Activated CD8-positive, alpha-beta T cell treated with anti-CD3 and anti-CD28 coated beads for 36 hours (primary cell): Measurements from ENCODE around the gene ADPRH. TPM values are rescaled to one million over a fixed set of nuclear protein-coding genes. Genes with fewer than 3 reads are reported as not detected.

Experiments
- ATAC-seq: fragments of 200-7000 bp; cut with Tn5 transposase; one replicate; pipeline ENCODE4 v1.10.0; 2021; ENCODE audit warnings: mild to moderate bottlenecking, moderate library complexity
- CTCF ChIA-PET: fragments of 350-600 bp; sonication (Branson Sonifier 250); formaldehyde crosslinking; loops from one replicate; lab custom pipeline; 2021; ENCODE audit warnings: antibody characterized with exemption; lab: Charles Lee
- POLR2A ChIA-PET: fragments of 350-600 bp; sonication (Branson Sonifier 250); formaldehyde crosslinking; loops from one replicate; lab custom pipeline; 2021; ENCODE audit warnings: antibody characterized with exemption; lab: Charles Lee
- DNase-seq: peaks from one replicate; pipeline ENCODE4 v3.0.0-alpha.2; 2020
- H3K27ac Mint-ChIP-seq: one replicate; pipeline ENCODE4 v1.8.0; 2021; ENCODE audit warnings: mild to moderate bottlenecking, mixed read lengths
- H3K27me3 Mint-ChIP-seq: one replicate; pipeline ENCODE4 v1.8.0; 2021; ENCODE audit warnings: mixed read lengths
- H3K36me3 Mint-ChIP-seq: one replicate; pipeline ENCODE4 v1.8.0; 2021; ENCODE audit warnings: low read depth, mixed read lengths
- H3K4me1 Mint-ChIP-seq: one replicate; pipeline ENCODE4 v1.8.0; 2021; ENCODE audit warnings: low read depth, mixed read lengths
- H3K4me3 Mint-ChIP-seq: one replicate; pipeline ENCODE4 v1.8.0; 2021; ENCODE audit warnings: mild to moderate bottlenecking, moderate library complexity, mixed read lengths
- H3K9me3 Mint-ChIP-seq: one replicate; pipeline ENCODE4 v1.8.0; 2021; ENCODE audit warnings: mixed read lengths
- CTCF ChIP-seq: fragments of 200-600 bp; IDR thresholded peaks from one replicate; pipeline ENCODE4 v1.8.0; 2022; ENCODE audit warnings: antibody characterized with exemption, mild to moderate bottlenecking
- intact Hi-C: fragments of 100-400 bp; cut with micrococcal nuclease; formaldehyde crosslinking; loops from one replicate; pipeline ENCODE4 v1.10.0; 2022
- total RNA-seq, 2 experiments: library from RNA; stranded (reverse); gene quantifications; one replicate each; pipeline ENCODE4 v1.2.3, GENCODE V29; 2021

Gene ADPRH
- total RNA-seq, 2 experiments from 2014 or later: 5.7 to 5.9 TPM

- ATAC-seq: no peak
- DNase-seq: no peak
- Mint-ChIP-seq H3K9me3 (no peaks in the 10 kb centered on the region), H3K27me3 (peaks cover 10% of the 10 kb centered on the region), H3K4me3 (no peak overlapping the region), H3K27ac (no peak overlapping the region), H3K36me3 (no peaks in the 10 kb centered on the region), H3K4me1 (peaks cover 18% of the 10 kb centered on the region)
- TF ChIP-seq CTCF: no peak
- intact Hi-C loops: no loop called here
- ChIA-PET CTCF (no interaction called here), POLR2A (interaction anchor here (0.8 kb wide), 1 partner anchor 65 kb away, joined by 3 read pairs; no protein-coding TSS in a partner anchor)
These were observed 52.9 kb downstream of the ADPRH start for GRCh38 chr3:119632216-119632615.

GRCh38 chr3:119632829-119633228 lies 53.5 kb downstream of the ADPRH start:
- no peak overlapping the region for H3K4me3 Mint-ChIP-seq
- H3K27ac Mint-ChIP-seq: no peak overlapping the region
- intact Hi-C loops: no loop called here

GRCh38 chr3:119635719-119636118 lies 56.4 kb downstream of the ADPRH start:
- Mint-ChIP-seq H3K4me3 (no peak overlapping the region), H3K4me1 (peaks cover 23% of the 10 kb centered on the region), H3K36me3 (peaks cover 11% of the 10 kb centered on the region), H3K27me3 (no peaks in the 10 kb centered on the region), H3K27ac (no peak overlapping the region), H3K9me3 (no peaks in the 10 kb centered on the region)
- intact Hi-C loops: no loop called here
- ChIA-PET POLR2A (no interaction called here), CTCF (interaction anchor here (1.7 kb wide), 1 partner anchor 35 kb away, joined by 6 read pairs; no protein-coding TSS in a partner anchor)
- no peak for DNase-seq
- no peak for TF ChIP-seq CTCF
- no peak for ATAC-seq

More at GRCh38 chr3:119632829-119633228, 53.5 kb downstream of the ADPRH start:
- no peak for TF ChIP-seq CTCF
- no peaks in the 10 kb centered on the region for H3K9me3 Mint-ChIP-seq
- DNase-seq (no peak), ATAC-seq (no peak)
- peaks cover 10% of the 10 kb centered on the region for H3K27me3 Mint-ChIP-seq
- ChIA-PET POLR2A (interaction anchor here (0.8 kb wide), 1 partner anchor 64 kb away, joined by 3 read pairs; no protein-coding TSS in a partner anchor), CTCF (no interaction called here)
- H3K36me3 Mint-ChIP-seq: peaks cover 1% of the 10 kb centered on the region
- peaks cover 15% of the 10 kb centered on the region for H3K4me1 Mint-ChIP-seq

- H3K9me3 Mint-ChIP-seq: peaks cover 2% of the 10 kb centered on the region
- TF ChIP-seq CTCF: no peak
- H3K27ac Mint-ChIP-seq: no peak overlapping the region
- peaks cover 15% of the 10 kb centered on the region for H3K36me3 Mint-ChIP-seq
- H3K4me1 Mint-ChIP-seq: peaks cover 23% of the 10 kb centered on the region
- CTCF ChIA-PET: interaction anchor here (1.7 kb wide), 1 partner anchor 35 kb away, joined by 6 read pairs; no protein-coding TSS in a partner anchor
- DNase-seq (no peak), ATAC-seq (no peak)
- intact Hi-C loops: no loop called here
- H3K27me3 Mint-ChIP-seq: no peaks in the 10 kb centered on the region
- POLR2A ChIA-PET: no interaction called here
- no peak overlapping the region for H3K4me3 Mint-ChIP-seq
These were observed 57.0 kb downstream of the ADPRH start for GRCh38 chr3:119636249-119636648.

GRCh38 chr3:119636891-119637611 lies 57.8 kb downstream of the ADPRH start:
- peaks cover 3% of the 10 kb centered on the region for H3K9me3 Mint-ChIP-seq
- H3K27ac Mint-ChIP-seq: no peak overlapping the region
- no peak for TF ChIP-seq CTCF
- H3K4me1 Mint-ChIP-seq: peaks cover 23% of the 10 kb centered on the region
- CTCF ChIA-PET: no interaction called here
- POLR2A ChIA-PET: no interaction called here
- H3K27me3 Mint-ChIP-seq: no peaks in the 10 kb centered on the region
- intact Hi-C loops: no loop called here
- DNase-seq (no peak), ATAC-seq (no peak)
- peaks cover 20% of the 10 kb centered on the region for H3K36me3 Mint-ChIP-seq
- no peak overlapping the region for H3K4me3 Mint-ChIP-seq
